Measurements from ENCODE around the gene MOXD1.
A peak's percentile ranks its signal among the peaks of the same experiment; 100 is the strongest.
"Not testable (repeated sequence)": the region's sequence is repeated elsewhere in the genome, so short reads cannot be mapped to it uniquely, and the experiment has no call there.

MOXD1 gene

GRCh38 chr6:132354517-132355167 lies 46.6 kb downstream of the MOXD1 start:
- ATAC-seq (peak; percentile 79), DNase-seq (peak; percentile 69)

DNA sequence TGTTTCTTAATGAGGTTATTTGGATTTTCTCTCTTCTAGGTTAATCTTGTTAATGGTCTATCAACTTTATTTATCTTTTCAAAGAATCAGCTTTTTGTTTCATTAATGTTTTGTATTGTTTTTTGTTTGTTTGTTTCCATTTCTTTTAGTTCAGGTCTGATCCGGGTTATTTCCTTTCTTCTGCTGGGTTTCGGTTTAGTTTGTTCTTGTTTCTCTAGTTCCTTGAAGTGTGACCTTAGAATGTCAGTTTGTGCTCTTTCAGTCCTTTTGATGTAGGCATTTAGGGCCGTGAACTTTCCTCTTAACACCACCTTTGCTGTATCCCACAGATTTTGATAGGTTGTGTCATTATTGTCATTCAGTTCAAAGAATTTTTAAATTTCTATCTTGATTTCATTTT lies 49.3 kb downstream of the MOXD1 start:
- not testable (repeated sequence) for ATAC-seq, DNase-seq

- DNase-seq: no peak
Measured at GRCh38 chr6:132348231-132348630, 53.0 kb downstream of the MOXD1 start.

GRCh38 chr6:132344811-132345210 lies 56.5 kb downstream of the MOXD1 start:
- no peak for ATAC-seq
- DNase-seq: no peak

More at GRCh38 chr6:132348231-132348630, 53.0 kb downstream of the MOXD1 start:
- ATAC-seq: no peak

- ATAC-seq (no peak), DNase-seq (no peak)
Measured at GRCh38 chr6:132341646-132342045, 59.6 kb downstream of the MOXD1 start.

DNA sequence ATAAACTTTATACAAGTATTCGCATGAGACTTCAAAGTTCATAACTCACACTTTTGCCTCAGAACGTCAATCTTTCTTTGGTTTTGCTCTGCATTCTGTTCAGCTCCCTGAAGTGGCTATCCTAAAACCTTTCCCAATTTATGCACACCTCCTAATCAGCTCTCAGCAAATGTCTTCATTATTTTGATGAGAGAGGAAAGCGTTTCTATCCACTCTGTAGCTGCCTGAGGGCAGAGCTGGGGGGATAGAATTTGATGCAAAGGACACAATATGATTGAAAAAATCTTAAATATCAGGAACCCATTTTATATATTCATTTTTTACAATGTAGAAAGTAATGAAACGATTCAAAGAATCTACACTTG lies 66.8 kb downstream of the MOXD1 start:
- no peak for ATAC-seq

GRCh38 chr6:132333639-132334520 lies 67.4 kb downstream of the MOXD1 start:
- no peak for ATAC-seq
- no peak for DNase-seq

More for the DNA sequence above, 66.8 kb downstream of the MOXD1 start:
- DNase-seq: no peak

- ATAC-seq: no peak
- no peak for DNase-seq
Measured at GRCh38 chr6:132330759-132331158, 70.5 kb downstream of the MOXD1 start.

- no peak for DNase-seq
- no peak for ATAC-seq
Measured at GRCh38 chr6:132322398-132322797, 78.9 kb downstream of the MOXD1 start.

DNA sequence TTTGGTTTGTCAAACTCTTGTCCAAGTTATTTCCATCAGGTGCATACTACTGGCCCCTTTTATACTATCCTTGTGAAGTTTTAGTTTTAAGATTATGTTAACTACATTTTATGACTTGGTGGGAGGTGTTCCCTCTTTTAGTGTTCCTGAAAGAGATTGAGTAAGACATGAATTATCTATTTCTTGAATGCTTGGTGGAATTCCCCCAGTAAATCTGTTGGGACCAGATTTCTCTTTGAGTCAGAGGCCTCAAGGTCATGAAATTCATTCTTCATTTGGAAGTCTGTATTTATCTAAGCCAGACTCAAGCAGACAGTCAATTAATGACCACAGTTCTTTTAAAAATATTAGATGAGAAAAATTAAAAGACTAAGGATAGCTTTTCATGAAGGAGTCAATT lies 81.3 kb downstream of the MOXD1 start:
- no peak for DNase-seq
- ATAC-seq: no peak

- no peak for DNase-seq
- no peak for ATAC-seq
Measured at GRCh38 chr6:132316970-132317369, 84.3 kb downstream of the MOXD1 start.

DNA sequence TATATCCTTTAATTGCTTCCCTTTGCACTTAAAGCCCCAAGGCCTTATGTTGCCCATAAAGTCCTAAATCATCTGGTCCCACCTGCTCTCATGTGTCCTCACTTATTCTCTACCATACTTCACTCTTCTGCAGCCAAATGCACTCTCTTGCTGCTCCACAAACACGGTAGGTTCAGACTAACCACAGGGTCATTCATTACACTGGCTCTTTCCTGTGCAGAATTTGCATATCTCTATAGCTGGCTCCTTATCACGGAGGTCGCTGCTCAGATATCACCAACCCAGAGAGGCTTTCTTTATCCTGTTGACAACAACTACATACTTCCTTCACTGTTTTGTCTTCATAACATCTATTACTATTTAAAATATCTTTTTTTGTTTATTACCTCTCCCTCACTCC lies 86.8 kb downstream of the MOXD1 start:
- ATAC-seq (no peak), DNase-seq (no peak)

DNA sequence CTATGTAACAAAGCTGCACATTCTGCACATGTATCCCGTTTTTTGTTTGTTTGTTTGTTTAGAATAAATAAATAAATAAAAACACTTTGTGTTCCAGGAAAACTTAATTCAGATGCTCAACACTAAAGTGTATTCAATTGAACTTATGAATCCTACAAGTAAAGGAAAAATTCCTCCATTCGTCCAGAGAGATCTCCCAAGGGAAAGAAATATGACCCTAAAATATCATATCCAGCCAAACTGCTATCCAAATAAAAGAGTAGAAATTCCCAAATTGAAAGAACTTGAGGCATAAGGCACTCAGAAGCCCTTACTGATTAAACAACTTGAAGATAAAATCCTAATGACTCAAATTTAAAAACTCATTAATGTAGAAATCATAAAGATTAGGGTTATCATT lies 90.4 kb downstream of the MOXD1 start:
- no peak for DNase-seq
- ATAC-seq: no peak

- DNase-seq: not testable (repeated sequence)
Measured at GRCh38 chr6:132310151-132310550, 91.1 kb downstream of the MOXD1 start.

GRCh38 chr6:132304891-132305305 lies 96.4 kb downstream of the MOXD1 start:
- ATAC-seq (no peak), DNase-seq (no peak)

More at GRCh38 chr6:132310151-132310550, 91.1 kb downstream of the MOXD1 start:
- not testable (repeated sequence) for ATAC-seq

- peak; percentile 27 for DNase-seq
Measured at GRCh38 chr6:132300323-132300949, 100.8 kb downstream of the MOXD1 start.

DNA sequence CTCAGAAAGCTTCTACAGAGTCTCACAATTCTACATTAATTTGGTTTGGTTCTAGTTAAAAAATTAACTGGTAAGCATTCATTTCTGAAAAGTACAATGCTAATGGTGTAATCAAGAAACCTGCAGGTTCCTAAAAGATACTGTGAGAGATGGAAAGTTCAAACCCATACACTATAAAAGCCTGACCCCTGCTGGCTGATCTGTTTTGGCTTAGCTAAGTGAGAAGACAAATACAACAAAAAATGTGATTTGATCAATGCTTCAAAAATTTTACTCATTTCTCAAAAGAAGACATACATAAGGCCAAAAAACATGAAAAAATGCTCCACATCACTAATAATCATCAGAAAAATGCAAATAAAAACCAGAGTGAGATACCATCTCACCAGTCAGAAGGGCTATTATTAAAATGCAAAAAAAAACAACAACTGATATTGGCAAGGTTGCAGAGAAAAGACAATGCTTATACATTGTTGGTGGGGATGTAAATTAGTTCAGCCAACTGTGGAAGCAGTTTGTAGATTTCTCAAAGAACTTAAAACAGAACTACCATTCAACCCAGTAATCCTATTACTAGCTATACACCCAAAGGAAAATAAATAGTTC lies 102.8 kb downstream of the MOXD1 start:
- DNase-seq (peak; percentile 45), ATAC-seq (no peak)

More at GRCh38 chr6:132300323-132300949, 100.8 kb downstream of the MOXD1 start:
- ATAC-seq: peak; percentile 69

- DNase-seq (no peak), ATAC-seq (no peak)
Measured at GRCh38 chr6:132289756-132290155, 111.5 kb downstream of the MOXD1 start.

DNA sequence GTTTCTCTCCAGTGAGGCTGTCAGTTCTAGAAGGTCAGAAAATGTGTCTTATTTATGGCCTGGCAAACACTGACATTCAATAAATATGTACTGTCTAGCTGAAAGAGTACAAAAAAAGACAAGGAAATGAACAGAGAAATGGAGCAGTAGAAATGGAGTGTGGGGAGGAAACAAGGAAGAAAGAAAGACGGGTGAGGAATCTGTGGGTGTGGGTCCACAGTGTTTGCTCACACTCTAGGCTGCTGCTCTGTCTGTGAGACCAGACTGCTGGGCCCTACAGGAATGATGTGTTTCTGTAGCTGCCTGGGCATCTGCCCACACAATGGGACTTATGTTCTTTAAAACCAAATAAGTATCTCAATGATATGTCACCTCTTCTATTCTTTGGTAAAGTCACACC lies 114.2 kb downstream of the MOXD1 start:
- ATAC-seq: no peak
- DNase-seq: no peak

GRCh38 chr6:132286298-132287019 lies 114.8 kb downstream of the MOXD1 start:
- ATAC-seq (no peak), DNase-seq (no peak)

DNA sequence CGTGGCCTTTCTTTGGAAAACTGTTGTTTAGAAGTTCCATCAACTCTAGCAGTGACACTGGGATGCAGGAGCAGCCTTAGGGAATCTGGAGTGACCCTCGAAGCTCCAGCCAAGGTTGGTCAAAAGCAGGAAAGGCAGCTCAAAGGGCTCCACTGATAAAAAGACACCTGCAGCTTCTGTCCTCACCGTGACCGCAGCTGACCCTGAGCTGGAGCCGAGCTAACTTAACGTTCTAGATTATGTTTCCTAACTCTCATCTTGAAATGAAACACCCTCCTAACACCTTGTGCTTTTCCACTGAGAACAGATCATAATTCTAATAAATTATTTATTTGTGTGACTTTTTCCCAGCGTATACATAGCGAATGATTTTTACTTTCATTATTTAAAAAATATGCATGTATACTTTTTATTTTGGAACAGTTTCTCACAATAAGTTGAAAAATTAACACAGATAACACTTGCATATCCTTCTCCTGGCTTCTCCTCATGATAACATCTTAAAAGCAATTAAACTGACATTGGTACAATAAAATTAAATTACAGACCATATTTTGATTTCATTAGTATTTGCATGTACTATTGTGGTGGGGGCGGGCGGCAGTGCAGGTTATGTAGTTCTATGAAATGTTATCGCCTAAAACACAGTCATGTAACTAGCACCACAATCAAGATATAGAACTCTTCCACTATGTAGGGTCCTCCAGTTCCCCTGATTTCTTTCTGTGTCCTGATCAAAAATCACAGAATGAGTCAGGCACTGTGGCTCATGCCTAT lies 116.1 kb downstream of the MOXD1 start:
- ATAC-seq (no peak), DNase-seq (no peak)
